ENCODE data around the gene CAPN13. TPM values are rescaled to one million over a fixed set of nuclear protein-coding genes. Genes with fewer than 3 reads are reported as not detected.

The CAPN13 gene
- total RNA-seq, 1 donor from 2014 or later: not detected

- no peak overlapping the region for H3K27ac ChIP-seq (ENCODE audit: low read depth, low read length)
- H3K9me3 ChIP-seq (ENCODE audit: control insufficient read depth in 3 of 3, low read length in 3 of 3): no peaks in the 10 kb centered on the region
- H3K4me1 ChIP-seq (ENCODE audit: control insufficient read depth in 3 of 3, insufficient read depth in 3 of 3, low read length in 3 of 3): no peaks in the 10 kb centered on the region
- H3K4me3 ChIP-seq (ENCODE audit: low read length in 3 of 3): no peak overlapping the region
- no peak overlapping the region for H3K9ac ChIP-seq (ENCODE audit: low read depth in 1 of 3, low read length in 3 of 3)
- H3K27me3 ChIP-seq (ENCODE audit: control insufficient read depth in 3 of 3, insufficient read depth in 3 of 3, low read length in 3 of 3): no peaks in the 10 kb centered on the region
- no peaks in the 10 kb centered on the region for H3K36me3 ChIP-seq (ENCODE audit: control insufficient read depth in 3 of 3, insufficient read depth in 3 of 3, low read length in 3 of 3)
These were observed 130.0 kb downstream of the CAPN13 start for GRCh38 chr2:30677231-30677630.

- no peak overlapping the region for H3K9ac ChIP-seq (ENCODE audit: low read depth in 1 of 3, low read length in 3 of 3)
- H3K4me3 ChIP-seq (ENCODE audit: low read length in 3 of 3): no peak overlapping the region
- H3K4me1 ChIP-seq (ENCODE audit: control insufficient read depth in 3 of 3, insufficient read depth in 3 of 3, low read length in 3 of 3): no peaks in the 10 kb centered on the region
- H3K36me3 ChIP-seq (ENCODE audit: control insufficient read depth in 3 of 3, insufficient read depth in 3 of 3, low read length in 3 of 3): no peaks in the 10 kb centered on the region
- no peaks in the 10 kb centered on the region for H3K27me3 ChIP-seq (ENCODE audit: control insufficient read depth in 3 of 3, insufficient read depth in 3 of 3, low read length in 3 of 3)
- H3K27ac ChIP-seq (ENCODE audit: low read depth, low read length): no peak overlapping the region
- no peaks in the 10 kb centered on the region for H3K9me3 ChIP-seq (ENCODE audit: control insufficient read depth in 3 of 3, low read length in 3 of 3)
These were observed 131.5 kb downstream of the CAPN13 start for GRCh38 chr2:30675758-30676157.

- no peaks in the 10 kb centered on the region for H3K27me3 ChIP-seq (ENCODE audit: control insufficient read depth in 3 of 3, insufficient read depth in 3 of 3, low read length in 3 of 3)
- H3K36me3 ChIP-seq (ENCODE audit: control insufficient read depth in 3 of 3, insufficient read depth in 3 of 3, low read length in 3 of 3): no peaks in the 10 kb centered on the region
- no peak overlapping the region for H3K9ac ChIP-seq (ENCODE audit: low read depth in 1 of 3, low read length in 3 of 3)
- no peak overlapping the region for H3K4me3 ChIP-seq (ENCODE audit: low read length in 3 of 3)
- no peaks in the 10 kb centered on the region for H3K4me1 ChIP-seq (ENCODE audit: control insufficient read depth in 3 of 3, insufficient read depth in 3 of 3, low read length in 3 of 3)
- H3K27ac ChIP-seq (ENCODE audit: low read depth, low read length): no peak overlapping the region
- no peaks in the 10 kb centered on the region for H3K9me3 ChIP-seq (ENCODE audit: control insufficient read depth in 3 of 3, low read length in 3 of 3)
These were observed 134.1 kb downstream of the CAPN13 start for GRCh38 chr2:30673127-30673526.

Small RNA genes within 50 kb of the gene (small RNA-seq; reads per million reads assigned to genes)
- gene AC092569.1: not detected

All from skeletal muscle tissue (tissue), 5 donors.